KOPT-K1 (cell line): Measurements from ENCODE around the gene MRM3.
"Not testable (repeated sequence)": the region's sequence is repeated elsewhere in the genome, so short reads cannot be mapped to it uniquely, and the experiment has no call there.

Source experiments
- H3K27ac ChIP-seq: fragments of 200-600 bp; sonication (generic); 2 replicates; pipeline ENCODE4 v1.5.1; 2016; ENCODE audit warnings: antibody characterized with exemption, mild to moderate bottlenecking, low read depth, low read length; ENCODE audit not compliant: poor library complexity, severe bottlenecking
- H3K36me3 ChIP-seq: fragments of 200-600 bp; sonication (generic); 2 replicates; pipeline ENCODE4 v1.5.1; 2017; ENCODE audit warnings: antibody characterized with exemption, mild to moderate bottlenecking, low read length, moderate library complexity; ENCODE audit not compliant: insufficient read depth
- H3K9me3 ChIP-seq: fragments of 200-600 bp; sonication (generic); 2 replicates; pipeline ENCODE4 v1.5.1; 2017; ENCODE audit warnings: antibody characterized with exemption, low read length, mild to moderate bottlenecking; ENCODE audit not compliant: insufficient read depth, poor library complexity, severe bottlenecking

MRM3 gene

GRCh38 chr17:784143-784542 is 2.0 kb downstream of the MRM3 start:
- Histone ChIP-seq H3K27ac (no peak overlapping the region), H3K9me3 (no peaks in the 10 kb centered on the region), H3K36me3 (peaks cover 58% of the 10 kb centered on the region)

GRCh38 chr17:785901-786300 is 3.7 kb downstream of the MRM3 start:
- peaks cover 69% of the 10 kb centered on the region for H3K36me3 ChIP-seq
- H3K9me3 ChIP-seq, H3K27ac ChIP-seq: not testable (repeated sequence)

- Histone ChIP-seq H3K9me3 (no peaks in the 10 kb centered on the region), H3K36me3 (peaks cover 87% of the 10 kb centered on the region), H3K27ac (no peak overlapping the region)
Measured at GRCh38 chr17:787641-788221, 5.6 kb downstream of the MRM3 start.

GRCh38 chr17:788551-788950 is 6.4 kb downstream of the MRM3 start:
- Histone ChIP-seq H3K27ac (no peak overlapping the region), H3K36me3 (peaks cover 95% of the 10 kb centered on the region), H3K9me3 (no peaks in the 10 kb centered on the region)

DNA sequence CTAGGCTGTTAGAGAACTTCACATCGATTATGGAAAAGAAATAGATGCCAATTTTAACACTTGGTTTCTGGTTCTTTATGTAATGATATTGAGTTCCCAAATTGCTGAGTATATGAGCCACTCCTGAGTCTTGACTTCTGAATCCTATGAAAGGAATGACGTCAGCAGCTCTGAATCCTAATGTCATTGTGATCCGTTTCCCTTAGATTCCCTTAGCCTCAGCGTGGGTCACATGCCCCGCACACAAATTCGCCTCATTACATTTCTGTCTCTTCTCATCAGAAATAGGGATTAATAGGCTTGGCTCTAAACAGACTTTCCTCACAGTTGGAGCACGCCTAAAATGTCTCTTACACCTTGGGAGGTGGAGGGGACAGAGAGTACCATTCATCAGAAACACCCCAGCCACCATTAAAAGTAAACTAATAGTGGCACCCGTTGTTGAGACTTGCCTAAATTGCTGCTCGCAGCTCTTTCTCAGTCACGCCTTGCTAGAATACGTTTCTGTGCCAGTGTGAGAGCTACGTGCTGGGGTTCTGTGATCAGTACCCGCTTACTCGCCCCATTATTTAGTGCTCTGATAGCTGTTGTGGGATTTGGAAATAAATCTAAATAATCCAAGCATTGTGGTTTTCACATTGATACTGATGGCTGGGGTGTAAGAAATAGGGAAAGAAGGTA is 7.1 kb downstream of the MRM3 start:
- H3K9me3 ChIP-seq, result no peaks in the 10 kb centered on the region
- H3K27ac ChIP-seq, result no peak overlapping the region
- H3K36me3 ChIP-seq, result peaks cover 91% of the 10 kb centered on the region

DNA sequence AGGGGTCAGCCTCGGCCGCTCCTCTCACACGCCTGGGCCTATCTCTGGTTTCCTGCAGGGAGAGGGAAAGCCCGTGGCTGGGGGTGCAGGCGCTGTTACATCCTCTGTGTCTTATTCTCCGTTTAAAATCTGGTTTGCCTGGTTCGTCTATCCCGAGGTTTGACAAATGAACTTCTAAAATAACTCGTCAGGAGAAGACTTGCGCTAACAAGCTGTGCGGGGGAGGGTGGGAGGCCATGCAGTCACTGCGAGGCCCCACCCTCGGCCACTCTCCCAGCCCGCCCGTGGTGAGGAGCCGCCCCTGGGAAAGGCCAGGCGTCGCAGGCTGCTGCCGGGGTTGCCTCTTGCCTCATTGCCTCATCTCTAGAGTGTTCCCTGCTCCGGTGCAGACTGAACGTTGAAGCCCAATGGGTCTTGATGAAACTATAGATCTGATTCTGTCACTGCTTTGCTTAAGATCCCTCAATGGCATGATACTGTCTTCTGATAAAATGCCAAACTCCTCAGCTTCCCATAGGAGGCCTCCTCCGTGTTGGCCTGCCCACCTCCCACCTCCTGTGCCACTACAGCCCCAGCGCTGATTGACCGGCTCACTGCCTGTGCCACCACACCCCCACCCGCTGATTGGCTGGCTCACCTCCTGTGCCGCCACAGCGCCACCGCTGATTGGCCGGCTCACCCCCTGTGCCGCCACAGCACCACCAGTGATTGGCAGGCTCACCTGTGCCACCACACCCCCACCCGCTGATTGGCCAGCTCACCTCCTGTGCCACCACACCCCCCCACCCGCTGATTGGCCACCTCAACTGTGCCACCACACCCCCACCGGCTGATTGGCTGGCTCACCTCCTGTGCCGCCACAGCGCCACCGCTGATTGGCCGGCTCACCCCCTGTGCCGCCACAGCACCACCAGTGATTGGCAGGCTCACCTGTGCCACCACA is 8.0 kb downstream of the MRM3 start:
- H3K9me3 ChIP-seq, H3K27ac ChIP-seq: not testable (repeated sequence)
- H3K36me3 ChIP-seq, result peaks cover 85% of the 10 kb centered on the region

DNA sequence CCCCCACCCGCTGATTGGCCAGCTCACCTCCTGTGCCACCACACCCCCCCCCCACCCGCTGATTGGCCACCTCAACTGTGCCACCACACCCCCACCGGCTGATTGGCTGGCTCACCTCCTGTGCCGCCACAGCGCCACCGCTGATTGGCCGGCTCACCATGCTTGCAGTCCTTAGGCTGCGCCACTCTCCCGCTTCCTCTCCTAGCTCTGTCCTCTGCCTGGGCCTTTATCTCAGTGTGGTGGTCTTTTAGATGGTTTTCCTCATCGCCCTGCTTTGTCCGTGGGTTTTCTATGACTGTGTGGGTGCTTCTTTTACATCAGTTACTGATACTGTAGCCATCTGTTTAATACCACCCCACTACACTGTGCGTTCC is 8.7 kb downstream of the MRM3 start:
- H3K9me3 ChIP-seq, H3K27ac ChIP-seq: not testable (repeated sequence)
- H3K36me3 ChIP-seq, result peaks cover 83% of the 10 kb centered on the region

DNA sequence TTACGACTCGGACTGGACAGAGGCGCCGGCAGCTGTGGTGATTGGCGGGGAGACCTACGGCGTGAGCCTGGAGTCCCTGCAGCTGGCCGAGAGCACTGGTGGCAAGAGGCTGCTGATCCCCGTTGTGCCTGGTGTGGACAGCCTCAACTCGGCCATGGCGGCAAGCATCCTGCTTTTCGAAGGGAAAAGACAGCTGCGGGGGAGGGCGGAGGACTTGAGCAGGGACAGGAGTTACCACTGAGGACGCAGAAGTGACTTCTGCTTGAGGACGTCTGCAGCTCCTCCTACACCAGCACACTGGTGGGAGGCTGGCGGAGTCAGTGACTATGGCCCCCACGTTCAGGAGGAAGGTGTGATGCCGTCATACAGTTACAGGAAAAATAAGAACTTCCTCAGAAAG is 9.7 kb downstream of the MRM3 start:
- no peaks in the 10 kb centered on the region for H3K9me3 ChIP-seq
- no peak overlapping the region for H3K27ac ChIP-seq

DNA sequence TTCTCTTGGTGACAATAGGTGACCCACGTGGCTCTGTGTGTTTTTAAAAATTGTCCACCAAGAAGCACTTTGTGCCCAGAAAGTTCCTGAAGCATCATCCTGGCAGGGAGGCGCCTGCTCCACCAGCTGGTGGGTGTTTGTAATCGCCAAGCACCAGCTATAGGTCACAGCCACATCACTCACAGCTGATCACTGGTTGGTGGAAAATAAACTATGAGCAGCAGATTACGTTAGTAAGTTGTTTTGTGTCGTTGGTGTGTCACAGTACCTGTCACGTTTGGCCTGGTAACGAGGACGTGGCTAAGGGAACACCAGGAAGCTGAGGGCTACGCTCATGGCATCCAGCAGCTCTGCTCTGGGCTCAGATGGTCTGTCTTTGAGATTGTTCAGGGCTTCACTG is 10.1 kb downstream of the MRM3 start:
- Histone ChIP-seq H3K27ac (no peak overlapping the region), H3K36me3 (peaks cover 69% of the 10 kb centered on the region), H3K9me3 (no peaks in the 10 kb centered on the region)

More for the DNA sequence above, 9.7 kb downstream of the MRM3 start:
- peaks cover 74% of the 10 kb centered on the region for H3K36me3 ChIP-seq

GRCh38 chr17:794876-795275 is 12.7 kb downstream of the MRM3 start:
- Histone ChIP-seq H3K36me3 (peaks cover 43% of the 10 kb centered on the region), H3K9me3 (no peaks in the 10 kb centered on the region), H3K27ac (no peak overlapping the region)

DNA sequence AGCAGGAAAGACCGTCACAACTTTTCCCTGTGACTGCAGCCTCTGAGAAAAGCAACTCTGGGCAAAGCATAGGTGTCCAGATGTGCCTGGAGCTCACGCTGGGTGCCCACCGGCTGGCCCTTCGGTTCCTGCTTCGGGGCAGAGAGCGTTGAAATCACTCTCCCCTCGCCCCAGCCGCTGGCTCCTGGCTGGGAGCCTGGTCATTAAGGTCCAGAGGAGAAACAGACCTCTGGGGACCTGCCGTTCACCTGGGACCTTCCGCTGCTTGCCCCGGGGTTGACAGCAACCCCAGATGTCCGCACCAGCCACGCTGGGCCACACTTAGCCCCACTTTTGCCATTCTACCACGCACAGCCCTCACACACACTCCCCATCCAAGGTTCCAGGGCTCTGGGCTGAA is 13.1 kb downstream of the MRM3 start:
- H3K27ac ChIP-seq, result no peak overlapping the region
- H3K36me3 ChIP-seq, result peaks cover 39% of the 10 kb centered on the region
- no peaks in the 10 kb centered on the region for H3K9me3 ChIP-seq

DNA sequence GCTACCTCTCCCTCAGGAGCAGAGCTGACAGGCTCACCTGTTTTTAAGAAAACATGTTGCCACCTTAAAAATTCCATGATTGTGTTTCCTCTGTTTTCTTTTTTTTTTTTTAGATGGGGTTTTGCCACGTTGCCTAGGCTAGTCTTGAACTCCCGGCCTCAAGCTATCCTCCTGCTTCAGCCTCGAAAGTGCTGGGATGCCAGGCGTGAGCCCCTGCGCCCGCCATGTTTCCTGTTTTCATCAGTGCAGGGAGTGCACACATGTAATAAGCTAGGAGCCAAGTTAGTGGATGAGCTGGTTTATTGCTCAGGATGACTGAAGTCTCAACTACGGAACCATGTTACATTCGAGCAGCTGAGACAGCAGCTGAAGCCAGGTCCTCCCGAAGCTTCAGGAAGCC is 13.6 kb downstream of the MRM3 start:
- H3K27ac ChIP-seq, result no peak overlapping the region
- no peaks in the 10 kb centered on the region for H3K9me3 ChIP-seq
- H3K36me3 ChIP-seq, result peaks cover 37% of the 10 kb centered on the region

GRCh38 chr17:796609-797008 is 14.5 kb downstream of the MRM3 start:
- H3K36me3 ChIP-seq, result peaks cover 28% of the 10 kb centered on the region
- H3K27ac ChIP-seq, result no peak overlapping the region
- H3K9me3 ChIP-seq, result no peaks in the 10 kb centered on the region

- Histone ChIP-seq H3K36me3 (peaks cover 21% of the 10 kb centered on the region), H3K27ac (no peak overlapping the region), H3K9me3 (no peaks in the 10 kb centered on the region)
Measured at GRCh38 chr17:797236-797840, 15.2 kb downstream of the MRM3 start.

DNA sequence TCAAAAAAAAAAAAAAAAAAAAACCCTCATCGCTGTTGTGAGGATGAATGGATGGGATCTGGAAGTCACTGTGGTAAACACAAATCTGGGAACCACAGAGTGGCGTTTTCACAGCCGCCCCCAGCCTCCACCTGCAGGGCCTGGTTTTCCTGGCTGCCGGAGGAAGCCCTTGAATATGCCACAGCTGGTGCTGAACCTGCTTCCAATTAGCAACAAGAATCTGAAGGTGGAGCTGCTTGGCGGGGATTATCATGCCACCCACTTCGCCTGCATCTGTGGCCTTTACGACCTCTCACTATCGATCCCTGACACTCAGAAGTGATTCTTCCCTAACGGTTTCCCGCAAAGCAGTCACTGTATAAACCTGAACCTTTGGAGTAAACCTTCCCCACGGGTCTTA is 16.1 kb downstream of the MRM3 start:
- peaks cover 12% of the 10 kb centered on the region; the same call in 1 of the 2 replicates for H3K36me3 ChIP-seq
- no peaks in the 10 kb centered on the region for H3K9me3 ChIP-seq
- no peak overlapping the region for H3K27ac ChIP-seq
